ENCODE measurements around the gene PLCD3.

DNA sequence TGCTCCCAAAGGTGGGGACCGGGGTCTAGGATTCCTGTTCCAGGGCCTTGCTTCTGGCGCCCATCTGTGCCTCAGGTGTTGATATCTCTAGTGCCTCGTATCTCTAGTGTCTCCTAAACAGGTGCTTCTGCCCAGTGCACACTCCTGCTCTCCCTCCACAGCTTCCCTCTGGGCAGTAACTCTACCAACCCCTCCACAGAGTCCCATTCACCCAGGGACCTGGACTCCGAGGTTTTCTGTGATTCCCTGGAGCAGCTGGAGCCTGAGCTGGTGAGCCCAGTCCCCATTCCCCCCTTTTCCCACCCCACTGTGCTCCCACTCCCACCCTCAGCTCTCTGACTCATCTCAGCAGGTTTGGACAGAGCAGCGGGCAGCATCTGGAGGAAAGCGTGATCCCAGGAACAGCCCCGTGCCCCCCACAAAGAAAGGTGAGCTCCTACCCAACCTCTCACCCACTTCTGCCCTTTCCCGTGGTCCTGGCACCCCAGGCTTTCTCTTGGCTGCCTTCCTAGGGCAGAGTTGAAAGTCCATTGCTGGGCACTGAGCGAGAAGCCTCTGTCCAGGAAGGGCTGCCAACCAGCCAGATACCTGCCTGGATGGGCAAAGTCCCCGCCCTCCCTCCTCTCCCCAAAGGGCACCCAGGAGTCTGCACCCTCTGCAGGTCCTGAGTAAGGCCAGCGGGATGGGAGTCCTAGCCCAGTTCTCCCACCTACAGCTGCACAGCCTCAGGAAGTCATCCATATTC is 5.4 kb upstream of the PLCD3 start:
- TF ChIP-seq POLR2A (IDR thresholded peaks at IDR 0.05; ENCODE audit: low read depth, low read length): no peak
- no peak for TF ChIP-seq TAF1 (IDR thresholded peaks at IDR 0.05; ENCODE audit: low read depth, low read length)
- no peak for TF ChIP-seq POLR2AphosphoS5 (IDR thresholded peaks at IDR 0.05; ENCODE audit: low read depth, low read length)
- no peak for TF ChIP-seq PAX5 (IDR thresholded peaks at IDR 0.05; ENCODE audit: insufficient read depth, low read length, severe bottlenecking)
